ENCODE data around the gene PARP3. TPM values are rescaled to one million over a fixed set of nuclear protein-coding genes. Genes with fewer than 3 reads are reported as not detected.
"Not testable (repeated sequence)": the region's sequence is repeated elsewhere in the genome, so short reads cannot be mapped to it uniquely, and the experiment has no call there.

PARP3 gene
- total RNA-seq, 4 donors from 2014 or later: 100 to 157 (median 137) TPM

GRCh38 chr3:51928438-51928837 lies 13.7 kb upstream of the PARP3 start:
- Histone ChIP-seq H3K4me1 (no peaks in the 10 kb centered on the region), H3K9me3 (no peaks in the 10 kb centered on the region), H3K27ac (no peak overlapping the region), H3K36me3 (peaks cover 0 to 12% (median 0%) of the 10 kb centered on the region in 3 donors), H3K4me3 (no peak overlapping the region), H3K27me3 (no peaks in the 10 kb centered on the region)
- TF ChIP-seq CTCF (IDR thresholded peaks at IDR 0.05): no peak
- TF ChIP-seq POLR2A (IDR thresholded peaks at IDR 0.05): no peak
- no peak for DNase-seq

- H3K36me3 ChIP-seq: peaks cover 0 to 17% (median 0%) of the 10 kb centered on the region in 3 donors
- not testable (repeated sequence) for H3K4me1 ChIP-seq, H3K4me3 ChIP-seq, H3K9me3 ChIP-seq, H3K27me3 ChIP-seq, H3K27ac ChIP-seq, DNase-seq
Measured at GRCh38 chr3:51928981-51929380, 13.2 kb upstream of the PARP3 start.

- no peaks in the 10 kb centered on the region for H3K27me3 ChIP-seq
- no peaks in the 10 kb centered on the region for H3K9me3 ChIP-seq
- H3K27ac ChIP-seq: no peak overlapping the region
- H3K36me3 ChIP-seq: peaks cover 0 to 23% (median 0%) of the 10 kb centered on the region in 3 donors
- H3K4me1 ChIP-seq: no peaks in the 10 kb centered on the region
- DNase-seq: no peak
- TF ChIP-seq CTCF (IDR thresholded peaks at IDR 0.05): no peak
- TF ChIP-seq POLR2A (IDR thresholded peaks at IDR 0.05): no peak
- no peak overlapping the region for H3K4me3 ChIP-seq
Measured at GRCh38 chr3:51929420-51930003, 12.7 kb upstream of the PARP3 start.

- no peak for DNase-seq
- H3K4me3 ChIP-seq: no peak overlapping the region
- H3K36me3 ChIP-seq: peaks cover 0 to 32% (median 0%) of the 10 kb centered on the region in 3 donors
- TF ChIP-seq CTCF (IDR thresholded peaks at IDR 0.05): no peak
- no peak for TF ChIP-seq POLR2A (IDR thresholded peaks at IDR 0.05)
- H3K27ac ChIP-seq: no peak overlapping the region
- no peaks in the 10 kb centered on the region for H3K9me3 ChIP-seq
- H3K4me1 ChIP-seq: no peaks in the 10 kb centered on the region
- H3K27me3 ChIP-seq: no peaks in the 10 kb centered on the region
Measured at GRCh38 chr3:51930439-51930838, 11.7 kb upstream of the PARP3 start.

- no peaks in the 10 kb centered on the region for H3K27me3 ChIP-seq
- H3K4me3 ChIP-seq: no peak overlapping the region
- TF ChIP-seq CTCF (IDR thresholded peaks at IDR 0.05): no peak
- no peak for TF ChIP-seq POLR2A (IDR thresholded peaks at IDR 0.05)
- no peak overlapping the region for H3K27ac ChIP-seq
- H3K36me3 ChIP-seq: peaks cover 0 to 45% (median 0%) of the 10 kb centered on the region in 3 donors
- no peak for DNase-seq
- H3K9me3 ChIP-seq: no peaks in the 10 kb centered on the region
- no peaks in the 10 kb centered on the region for H3K4me1 ChIP-seq
Measured at GRCh38 chr3:51931756-51932155, 10.4 kb upstream of the PARP3 start.

- Histone ChIP-seq H3K4me3 (no peak overlapping the region), H3K36me3 (peaks cover 0 to 55% (median 0%) of the 10 kb centered on the region in 3 donors), H3K27ac (no peak overlapping the region), H3K9me3 (no peaks in the 10 kb centered on the region), H3K27me3 (no peaks in the 10 kb centered on the region), H3K4me1 (no peaks in the 10 kb centered on the region)
- no peak for TF ChIP-seq CTCF (IDR thresholded peaks at IDR 0.05)
- TF ChIP-seq POLR2A (IDR thresholded peaks at IDR 0.05): no peak
- DNase-seq: no peak
Measured at GRCh38 chr3:51932471-51933370, 9.4 kb upstream of the PARP3 start.
